Gastroesophageal sphincter (tissue), 4 donors: Measurements from ENCODE around the gene TNFAIP3. TPM values are rescaled to one million over a fixed set of nuclear protein-coding genes. Genes with fewer than 3 reads are reported as not detected.

Experiments
- ATAC-seq: fragments of 150-250 bp; one replicate; pipeline ENCODE4 v1.9.1; 2016; ENCODE audit warnings: mild to moderate bottlenecking, moderate library complexity
- H3K27ac ChIP-seq, 4 donors: fragments of 200-600 bp; sonication (generic) in 3 of 4; 1 replicate in 3 of 4; 2 replicates in 1 of 4; pipeline ENCODE4 v1.5.1; 2016 to 2019
- H3K27me3 ChIP-seq: fragments of 200-600 bp; sonication (generic); one replicate; pipeline ENCODE4 v1.5.1; 2019
- H3K36me3 ChIP-seq, 2 donors: fragments of 200-600 bp; sonication (generic); one replicate each; pipeline ENCODE4 v1.5.1; 2019; ENCODE audit warnings: control low read depth in 1 of 2
- H3K4me1 ChIP-seq, 3 donors: fragments of 200-600 bp; sonication (generic); 1 replicate in 2 of 3; 2 replicates in 1 of 3; pipeline ENCODE4 v1.5.1; 2016 to 2019; ENCODE audit warnings: control low read depth in 2 of 3
- H3K4me3 ChIP-seq, 2 donors: fragments of 200-600 bp; sonication (generic); one replicate each; pipeline ENCODE4 v1.5.1; 2019; ENCODE audit warnings: mild to moderate bottlenecking in 1 of 2, moderate library complexity in 1 of 2
- H3K9me3 ChIP-seq, 3 donors: fragments of 200-600 bp; sonication (generic); one replicate each; pipeline ENCODE4 v1.5.1; 2017 to 2019; ENCODE audit warnings: control low read depth in 2 of 3
- EP300 ChIP-seq: sonication (generic); formaldehyde crosslinking; IDR thresholded peaks from one replicate; pipeline ENCODE4 v1.6.1; 2017; ENCODE audit warnings: antibody characterized with exemption, mild to moderate bottlenecking
- POLR2A ChIP-seq, 2 donors: fragments of 450-650 bp; IDR thresholded peaks; one replicate each; pipeline ENCODE4 v1.6.1; 2017; ENCODE audit warnings: antibody characterized with exemption in 2 of 2, mild to moderate bottlenecking in 2 of 2, moderate library complexity in 1 of 2
- POLR2AphosphoS5 ChIP-seq: sonication (generic); formaldehyde crosslinking; IDR thresholded peaks from one replicate; pipeline ENCODE4 v1.6.1; 2017; ENCODE audit warnings: antibody characterized with exemption
- WGBS, 2 donors: methylation state at CpG; one replicate each; pipeline ENCODE4 v1.1.5; 2018; ENCODE audit warnings: low coverage in 1 of 2; 5-methylcytosine and 5-hydroxymethylcytosine counted together
- total RNA-seq, 4 donors: library from RNA; depleted of rRNA; stranded (reverse); fragments of >200 nt; gene quantifications; one replicate each; pipeline ENCODE4 v1.1.0, GENCODE V29; 2016
- TF ChIP-seq, protein P1 (sequence below), 4 experiments: fragments of 200-600 bp in 2 of 4; fragments of 450-650 bp in 2 of 4; sonication (generic) in 1 of 4; IDR thresholded peaks; one replicate each; pipeline ENCODE4 v1.5.1; 2017 to 2019; ENCODE audit warnings: antibody characterized with exemption in 4 of 4, mild to moderate bottlenecking in 2 of 4, moderate library complexity in 2 of 4

The TNFAIP3 gene
- total RNA-seq, 4 donors from 2014 or later, result 11.2 to 40.7 (median 18.3) TPM

DNA sequence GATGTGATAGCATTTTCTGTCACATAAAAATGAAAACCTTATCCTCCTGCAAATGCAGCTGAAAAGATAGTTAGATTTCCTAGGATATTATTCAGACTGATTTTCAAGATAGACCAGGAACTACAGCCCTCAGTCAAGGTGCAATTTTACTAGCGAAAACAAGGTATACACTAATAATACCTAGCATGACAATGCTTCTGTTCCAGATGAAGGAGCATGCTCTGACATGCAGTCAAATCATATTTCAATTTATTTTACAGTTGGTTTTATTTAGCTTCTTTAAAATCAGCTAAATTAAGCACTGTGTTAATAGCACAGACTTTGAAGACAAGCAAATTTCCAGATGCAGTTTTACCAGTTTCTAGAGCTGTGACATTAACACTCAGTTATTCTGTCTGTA is 14.2 kb upstream of the TNFAIP3 start:
- Histone ChIP-seq H3K9me3 (no peaks in the 10 kb centered on the region), H3K27ac (peak overlapping the region in 1 of 4 donors; percentile 10), H3K36me3 (no peaks in the 10 kb centered on the region), H3K4me1 (peaks cover 4 to 27% (median 10%) of the 10 kb centered on the region in 3 donors), H3K27me3 (no peaks in the 10 kb centered on the region), H3K4me3 (no peak overlapping the region)
- 76 to 100% methylated on average over 1 of the region's 1 CpG for WGBS, 2 donors
- TF ChIP-seq POLR2AphosphoS5 (no peak), POLR2A (IDR thresholded peaks at IDR 0.05) (no peak)
- TF ChIP-seq, protein P1, sequence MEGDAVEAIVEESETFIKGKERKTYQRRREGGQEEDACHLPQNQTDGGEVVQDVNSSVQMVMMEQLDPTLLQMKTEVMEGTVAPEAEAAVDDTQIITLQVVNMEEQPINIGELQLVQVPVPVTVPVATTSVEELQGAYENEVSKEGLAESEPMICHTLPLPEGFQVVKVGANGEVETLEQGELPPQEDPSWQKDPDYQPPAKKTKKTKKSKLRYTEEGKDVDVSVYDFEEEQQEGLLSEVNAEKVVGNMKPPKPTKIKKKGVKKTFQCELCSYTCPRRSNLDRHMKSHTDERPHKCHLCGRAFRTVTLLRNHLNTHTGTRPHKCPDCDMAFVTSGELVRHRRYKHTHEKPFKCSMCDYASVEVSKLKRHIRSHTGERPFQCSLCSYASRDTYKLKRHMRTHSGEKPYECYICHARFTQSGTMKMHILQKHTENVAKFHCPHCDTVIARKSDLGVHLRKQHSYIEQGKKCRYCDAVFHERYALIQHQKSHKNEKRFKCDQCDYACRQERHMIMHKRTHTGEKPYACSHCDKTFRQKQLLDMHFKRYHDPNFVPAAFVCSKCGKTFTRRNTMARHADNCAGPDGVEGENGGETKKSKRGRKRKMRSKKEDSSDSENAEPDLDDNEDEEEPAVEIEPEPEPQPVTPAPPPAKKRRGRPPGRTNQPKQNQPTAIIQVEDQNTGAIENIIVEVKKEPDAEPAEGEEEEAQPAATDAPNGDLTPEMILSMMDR (IDR thresholded peaks at IDR 0.05), result no peak
- no peak for ATAC-seq

DNA sequence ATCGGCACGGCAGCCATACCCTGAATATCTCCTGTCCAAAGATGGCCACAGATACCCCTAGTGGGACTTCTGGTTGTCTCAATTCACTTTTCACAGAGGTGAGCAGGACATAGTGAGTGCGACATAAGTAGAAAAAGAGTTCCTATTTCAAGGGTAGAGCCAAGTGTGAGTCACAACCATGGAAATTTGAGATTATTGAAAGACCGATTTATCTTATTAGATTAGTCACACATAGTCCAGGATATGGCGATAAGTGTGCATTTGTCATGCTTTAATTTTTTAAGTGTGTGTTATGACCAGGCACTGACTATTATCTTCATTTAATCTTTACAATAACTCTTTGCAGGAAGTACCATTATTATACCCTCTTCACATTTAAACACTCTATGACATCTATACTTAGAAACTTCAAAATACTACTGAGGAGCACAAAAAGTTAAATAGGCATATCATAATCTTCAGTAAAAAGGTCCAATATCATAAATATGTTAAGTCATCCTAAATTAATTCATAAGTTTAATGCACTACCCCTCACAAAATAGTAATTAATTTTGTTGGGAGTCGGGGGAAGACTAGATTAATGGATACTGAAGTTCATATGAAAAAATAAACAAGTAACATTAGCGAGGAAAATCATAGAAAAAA is 13.4 kb upstream of the TNFAIP3 start:
- 78 to 94% methylated on average over 5 to 7 of the region's 7 CpGs for WGBS, 2 donors
- H3K36me3 ChIP-seq, result no peaks in the 10 kb centered on the region

DNA sequence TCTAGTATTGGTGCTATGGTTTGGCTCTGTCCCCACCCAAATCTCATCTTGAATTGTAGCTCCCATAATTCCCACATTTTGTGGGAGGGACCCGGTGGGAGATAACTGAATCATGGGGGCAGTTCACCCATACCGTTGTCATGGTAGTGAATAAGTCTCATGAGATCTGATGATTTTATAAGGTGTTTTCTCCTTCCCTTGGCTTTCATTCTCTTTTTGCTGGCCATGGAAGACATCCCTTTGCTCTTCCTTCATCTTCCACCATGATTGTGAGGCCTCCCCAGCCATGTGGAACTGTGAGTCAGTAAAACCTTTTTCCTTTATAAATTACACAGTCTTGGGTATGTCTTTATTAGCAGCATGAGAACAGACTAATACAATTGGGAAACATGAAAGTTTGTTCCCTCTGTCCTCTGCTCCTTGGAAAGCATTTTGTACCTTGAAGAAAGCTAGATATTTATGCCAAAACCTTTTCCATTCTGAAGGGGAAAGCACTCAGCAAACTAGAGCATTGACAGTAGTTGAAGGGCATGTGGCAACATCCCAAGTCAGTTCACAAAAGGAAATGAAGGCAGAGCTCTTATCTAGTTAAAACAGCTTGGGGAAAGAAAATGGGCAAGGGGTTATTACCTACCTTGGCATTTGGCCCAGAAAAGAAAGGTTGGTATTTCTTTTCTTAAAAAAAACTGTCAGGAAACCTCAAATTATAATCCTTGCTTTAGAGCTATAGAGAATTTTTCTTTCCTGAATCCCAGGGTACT is 10.7 kb upstream of the TNFAIP3 start:
- no peak for ATAC-seq
- H3K4me1 ChIP-seq, result no peaks in the 10 kb centered on the region
- TF ChIP-seq EP300, result no peak
- no peak for TF ChIP-seq POLR2AphosphoS5
- TF ChIP-seq, protein P1 (IDR thresholded peaks at IDR 0.05), result no peak
- TF ChIP-seq POLR2A (IDR thresholded peaks at IDR 0.05), result no peak
- H3K27me3 ChIP-seq, result no peaks in the 10 kb centered on the region
- H3K9me3 ChIP-seq, result no peaks in the 10 kb centered on the region
- no peak overlapping the region for H3K27ac ChIP-seq
- H3K4me3 ChIP-seq, result no peak overlapping the region
- H3K36me3 ChIP-seq, result no peaks in the 10 kb centered on the region
- WGBS, 2 donors, result 90 to 100% methylated on average over 2 of the region's 2 CpGs

More for the DNA sequence above, 13.4 kb upstream of the TNFAIP3 start:
- ATAC-seq, result no peak
- no peaks in the 10 kb centered on the region for H3K27me3 ChIP-seq
- H3K27ac ChIP-seq, result no peak overlapping the region
- H3K9me3 ChIP-seq, result no peaks in the 10 kb centered on the region
- no peak for TF ChIP-seq POLR2A (IDR thresholded peaks at IDR 0.05)
- TF ChIP-seq POLR2AphosphoS5, result no peak
- TF ChIP-seq, protein P1 (IDR thresholded peaks at IDR 0.05), result no peak
- no peak for TF ChIP-seq EP300
- peaks cover 4 to 22% (median 10%) of the 10 kb centered on the region in 3 donors for H3K4me1 ChIP-seq
- no peak overlapping the region for H3K4me3 ChIP-seq

DNA sequence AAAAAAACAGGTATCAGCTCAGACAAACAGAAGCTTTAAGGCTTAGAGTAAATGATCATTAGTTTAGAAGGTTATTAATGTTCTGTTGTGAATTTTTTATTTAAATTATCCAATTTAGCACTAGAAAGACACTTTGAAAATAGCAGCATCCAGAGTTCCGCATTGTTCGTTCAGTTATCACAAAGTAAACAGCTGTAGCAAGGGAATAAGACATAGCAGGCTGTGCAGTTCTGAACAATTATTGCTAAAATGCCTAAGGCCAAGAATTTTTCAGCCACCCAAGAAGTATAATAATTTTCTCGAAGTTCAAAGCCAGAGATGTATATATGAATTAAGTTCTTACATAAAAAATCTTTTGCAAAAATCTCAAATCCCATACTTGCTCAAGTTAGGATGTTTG is 8.0 kb upstream of the TNFAIP3 start:
- Histone ChIP-seq H3K27ac (no peak overlapping the region), H3K27me3 (no peaks in the 10 kb centered on the region), H3K36me3 (no peaks in the 10 kb centered on the region), H3K4me3 (no peak overlapping the region), H3K9me3 (no peaks in the 10 kb centered on the region), H3K4me1 (peaks cover 0 to 22% (median 2%) of the 10 kb centered on the region in 3 donors)
- no peak for TF ChIP-seq POLR2AphosphoS5
- no peak for TF ChIP-seq EP300
- TF ChIP-seq, protein P1 (IDR thresholded peaks at IDR 0.05), result no peak
- TF ChIP-seq POLR2A (IDR thresholded peaks at IDR 0.05), result no peak
- ATAC-seq, result no peak
- 72 to 83% methylated on average over 3 of the region's 3 CpGs for WGBS, 2 donors
